ENCODE measurements around the gene HOXA3.

The HOXA3 gene

GRCh38 chr7:27156508-27156898, 4.1 kb upstream of the HOXA3 start, which contains the start of gene HOXA7:
TSS of gene HOXA7 (minus strand) at chr7:27156675. CDS start at chr7:27156545, 130 bp downstream.
- TF ChIP-seq CTCF (conservative IDR thresholded peaks at IDR 0.05), result no peak
- peak within 1 kb of the TSS; percentile 42; the same call in 1 of the 2 replicates for H3K27ac ChIP-seq

DNA sequence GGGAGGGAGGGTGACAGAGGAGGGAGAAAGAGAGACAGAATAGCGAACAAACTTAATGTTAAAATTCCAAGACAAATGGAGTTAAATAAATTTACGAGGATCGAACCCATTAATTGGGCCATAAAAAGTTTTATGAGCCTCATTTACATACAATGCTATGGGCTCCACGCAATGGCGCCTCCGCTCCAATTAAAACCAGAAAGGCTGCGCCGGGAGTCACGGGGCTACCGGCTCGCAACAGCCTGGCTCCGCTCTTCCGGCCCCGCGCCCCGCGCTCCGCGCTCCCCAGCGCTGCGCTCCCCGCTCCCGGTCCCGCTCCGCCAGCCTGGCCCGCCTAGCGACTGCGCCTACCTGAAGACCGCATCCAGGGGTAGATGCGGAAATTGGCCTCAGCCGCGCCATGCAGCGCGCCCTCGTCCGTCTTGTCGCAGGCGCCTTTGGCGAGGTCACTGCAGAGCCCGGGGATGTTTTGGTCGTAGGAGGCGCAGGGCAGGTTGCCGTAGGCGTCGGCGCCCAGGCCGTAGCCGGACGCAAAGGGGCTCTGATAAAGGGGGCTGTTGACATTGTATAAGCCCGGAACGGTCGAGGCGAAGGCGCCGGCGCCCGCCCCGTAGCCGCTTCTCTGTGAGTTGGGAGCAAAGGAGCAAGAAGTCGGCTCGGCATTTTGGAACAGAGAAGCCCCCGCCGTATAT, 3.6 kb upstream of the HOXA3 start:
- TF ChIP-seq CTCF (conservative IDR thresholded peaks at IDR 0.05), result no peak; the same call in 1 of the 2 replicates
- H3K27ac ChIP-seq, result peak overlapping the region; percentile 42; the same call in 1 of the 2 replicates

GRCh38 chr7:27154901-27155815, 2.8 kb upstream of the HOXA3 start:
- peak overlapping the region; percentile 42; the same call in 1 of the 2 replicates for H3K27ac ChIP-seq
- TF ChIP-seq CTCF (conservative IDR thresholded peaks at IDR 0.05), result no peak

DNA sequence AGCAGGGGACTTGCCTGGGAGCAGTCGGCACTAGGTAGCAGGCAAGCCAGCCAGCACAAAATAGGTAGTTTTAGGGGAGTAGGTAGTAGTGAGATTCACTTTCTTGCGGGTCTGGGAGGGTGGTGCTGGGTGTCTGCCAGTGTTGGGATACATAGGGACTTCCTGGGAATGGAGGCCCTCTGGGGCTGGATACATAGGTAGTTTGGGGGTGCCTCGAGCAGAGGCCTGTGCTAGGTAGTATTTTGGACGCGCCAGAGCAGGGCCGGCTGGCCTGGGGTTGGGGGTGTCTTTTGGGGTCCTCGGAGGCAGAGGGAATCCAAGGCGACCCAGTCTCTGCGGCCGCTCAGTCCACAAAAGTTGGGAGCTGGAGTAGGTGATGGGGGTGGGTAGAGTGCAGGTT, 2.0 kb upstream of the HOXA3 start:
- H3K27ac ChIP-seq, result no peak overlapping the region
- no peak for TF ChIP-seq CTCF (conservative IDR thresholded peaks at IDR 0.05)

DNA sequence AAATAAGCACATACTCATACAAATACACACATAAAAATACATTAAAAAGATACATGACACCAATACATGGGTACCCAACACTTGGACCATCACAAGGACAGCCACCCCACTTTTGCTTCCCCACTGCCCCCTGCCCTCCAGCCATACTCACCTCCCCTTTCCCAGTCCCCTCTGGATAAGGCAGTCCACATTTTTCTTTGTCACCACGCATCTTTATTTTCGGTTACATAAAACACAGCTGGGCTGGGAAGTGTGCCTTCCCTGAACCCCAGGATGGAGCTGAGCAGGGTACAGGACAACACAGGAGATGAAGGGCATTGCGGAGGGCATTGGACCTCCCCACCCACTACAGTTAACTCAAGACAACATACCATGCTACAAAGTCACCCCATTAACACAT, 1.1 kb upstream of the HOXA3 start:
- no peak overlapping the region for H3K27ac ChIP-seq
- TF ChIP-seq CTCF (conservative IDR thresholded peaks at IDR 0.05), result no peak

DNA sequence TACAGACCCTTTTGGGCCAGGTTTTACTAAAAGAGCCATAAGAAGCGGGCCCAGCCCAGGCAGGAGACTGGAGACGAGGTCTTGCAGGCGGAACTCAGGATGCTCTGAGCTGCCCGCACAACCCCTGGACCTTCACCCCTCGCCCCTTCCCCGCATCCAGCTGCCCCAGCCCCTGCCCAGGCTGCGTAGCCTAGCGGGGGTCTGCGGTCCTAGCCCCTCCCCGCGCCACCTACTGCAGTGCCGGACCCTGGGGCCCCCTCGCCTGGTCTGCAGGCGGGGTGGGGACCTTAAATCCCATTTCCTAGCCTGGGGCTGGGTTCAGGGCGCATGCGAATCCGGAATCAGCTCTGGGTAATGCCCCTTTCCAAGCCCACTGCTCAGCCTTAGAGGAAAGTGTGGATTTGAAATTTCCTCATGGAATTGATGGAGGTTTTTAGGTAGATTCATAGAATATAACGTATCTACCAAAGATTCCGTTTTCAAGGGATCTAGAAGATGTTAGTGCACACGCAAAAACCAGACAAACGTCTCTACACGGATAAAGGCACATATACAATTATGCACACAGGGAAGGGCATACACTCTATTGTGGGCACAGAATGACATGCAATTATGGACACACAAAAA, 546 bp upstream of the HOXA3 start:
- no peak for TF ChIP-seq CTCF (conservative IDR thresholded peaks at IDR 0.05)
- H3K27ac ChIP-seq, result peak overlapping the region; percentile 94
